ENCODE measurements around the gene BTG2. TPM values are rescaled to one million over a fixed set of nuclear protein-coding genes. Genes with fewer than 3 reads are reported as not detected.

BTG2 gene
- total and polyA plus RNA-seq, 2 donors (not counting 1 experiment from before 2014, with no cell fraction given) = 9.8 to 26.3 TPM

GRCh38 chr1:203346060-203346768, 40.9 kb downstream of the BTG2 start:
- H3K9me3 ChIP-seq (ENCODE audit: control insufficient read depth, insufficient read depth, low read depth, low read length) = no peaks in the 10 kb centered on the region
- H3K79me2 ChIP-seq (ENCODE audit: control insufficient read depth, insufficient read depth, low read length) = no peaks in the 10 kb centered on the region
- H3K27me3 ChIP-seq (ENCODE audit: control insufficient read depth, insufficient read depth, low read length) = peaks cover 29% of the 10 kb centered on the region
- no peak for TF ChIP-seq CTCF (conservative IDR thresholded peaks at IDR 0.05 in 1 of 2, IDR thresholded peaks at IDR 0.05 in 1 of 2; ENCODE audit: low read depth in 1 of 2, low read length in 2 of 2)
- TF ChIP-seq EZH2 (IDR thresholded peaks at IDR 0.05; ENCODE audit: low read length, missing control alignments) = peak; percentile 34
- H3K4me1 ChIP-seq (ENCODE audit: control insufficient read depth, extremely low read depth, insufficient read depth, low read length) = no peaks in the 10 kb centered on the region
- no peak for DNase-seq (ENCODE audit: low read depth in 2 of 2)
- no peak overlapping the region for H3K4me3 ChIP-seq (replicated peaks in 1 of 4; ENCODE audit: control extremely low read depth in 1 of 4, insufficient read depth in 1 of 4, low read depth in 3 of 4, low read length in 4 of 4)
- H2AFZ ChIP-seq (ENCODE audit: low read length) = no peak overlapping the region
- H3K27ac ChIP-seq (ENCODE audit: insufficient read depth, low read length) = no peak overlapping the region
- no peak overlapping the region for H3K9ac ChIP-seq (ENCODE audit: insufficient read depth, low read length)
- no peaks in the 10 kb centered on the region for H4K20me1 ChIP-seq (ENCODE audit: control insufficient read depth, extremely low read depth, insufficient read depth, low read length)
- H3K36me3 ChIP-seq (ENCODE audit: control insufficient read depth, insufficient read depth, low read length) = no peaks in the 10 kb centered on the region
- no peak overlapping the region for H3K4me2 ChIP-seq (ENCODE audit: extremely low read depth, insufficient read depth, low read length)

- no peaks in the 10 kb centered on the region for H3K9me3 ChIP-seq (ENCODE audit: control insufficient read depth, insufficient read depth, low read depth, low read length)
- no peak overlapping the region for H3K4me3 ChIP-seq (replicated peaks in 1 of 4; ENCODE audit: control extremely low read depth in 1 of 4, insufficient read depth in 1 of 4, low read depth in 3 of 4, low read length in 4 of 4)
- no peaks in the 10 kb centered on the region for H4K20me1 ChIP-seq (ENCODE audit: control insufficient read depth, extremely low read depth, insufficient read depth, low read length)
- no peak for DNase-seq (ENCODE audit: low read depth in 2 of 2)
- TF ChIP-seq EZH2 (IDR thresholded peaks at IDR 0.05; ENCODE audit: low read length, missing control alignments) = peak; percentile 1
- no peak for TF ChIP-seq CTCF (conservative IDR thresholded peaks at IDR 0.05 in 1 of 2, IDR thresholded peaks at IDR 0.05 in 1 of 2; ENCODE audit: low read depth in 1 of 2, low read length in 2 of 2)
- H3K27me3 ChIP-seq (ENCODE audit: control insufficient read depth, insufficient read depth, low read length) = peaks cover 24% of the 10 kb centered on the region
- no peak overlapping the region for H3K9ac ChIP-seq (ENCODE audit: insufficient read depth, low read length)
- no peaks in the 10 kb centered on the region for H3K4me1 ChIP-seq (ENCODE audit: control insufficient read depth, extremely low read depth, insufficient read depth, low read length)
- no peak overlapping the region for H3K4me2 ChIP-seq (ENCODE audit: extremely low read depth, insufficient read depth, low read length)
- no peaks in the 10 kb centered on the region for H3K36me3 ChIP-seq (ENCODE audit: control insufficient read depth, insufficient read depth, low read length)
- no peaks in the 10 kb centered on the region for H3K79me2 ChIP-seq (ENCODE audit: control insufficient read depth, insufficient read depth, low read length)
- H2AFZ ChIP-seq (ENCODE audit: low read length) = no peak overlapping the region
- no peak overlapping the region for H3K27ac ChIP-seq (ENCODE audit: insufficient read depth, low read length)
Measured at GRCh38 chr1:203346769-203347102, 41.4 kb downstream of the BTG2 start.

- no peaks in the 10 kb centered on the region for H3K9me3 ChIP-seq (ENCODE audit: control insufficient read depth, insufficient read depth, low read depth, low read length)
- peaks cover 11% of the 10 kb centered on the region for H3K27me3 ChIP-seq (ENCODE audit: control insufficient read depth, insufficient read depth, low read length)
- H4K20me1 ChIP-seq (ENCODE audit: control insufficient read depth, extremely low read depth, insufficient read depth, low read length) = no peaks in the 10 kb centered on the region
- H3K36me3 ChIP-seq (ENCODE audit: control insufficient read depth, insufficient read depth, low read length) = no peaks in the 10 kb centered on the region
- H3K27ac ChIP-seq (ENCODE audit: insufficient read depth, low read length) = no peak overlapping the region
- no peak overlapping the region for H2AFZ ChIP-seq (ENCODE audit: low read length)
- H3K79me2 ChIP-seq (ENCODE audit: control insufficient read depth, insufficient read depth, low read length) = no peaks in the 10 kb centered on the region
- DNase-seq (ENCODE audit: low read depth in 2 of 2) = no peak
- no peak for TF ChIP-seq EZH2 (IDR thresholded peaks at IDR 0.05; ENCODE audit: low read length, missing control alignments)
- no peak for TF ChIP-seq CTCF (conservative IDR thresholded peaks at IDR 0.05 in 1 of 2, IDR thresholded peaks at IDR 0.05 in 1 of 2; ENCODE audit: low read depth in 1 of 2, low read length in 2 of 2)
- H3K4me1 ChIP-seq (ENCODE audit: control insufficient read depth, extremely low read depth, insufficient read depth, low read length) = peaks cover 6% of the 10 kb centered on the region
- no peak overlapping the region for H3K9ac ChIP-seq (ENCODE audit: insufficient read depth, low read length)
- H3K4me2 ChIP-seq (ENCODE audit: extremely low read depth, insufficient read depth, low read length) = no peak overlapping the region
- H3K4me3 ChIP-seq (replicated peaks in 1 of 4; ENCODE audit: control extremely low read depth in 1 of 4, insufficient read depth in 1 of 4, low read depth in 3 of 4, low read length in 4 of 4) = no peak overlapping the region
Measured at GRCh38 chr1:203349166-203349565, 43.8 kb downstream of the BTG2 start.
